ENCODE data around the gene RPA1. TPM values are rescaled to one million over a fixed set of nuclear protein-coding genes. Genes with fewer than 3 reads are reported as not detected.
"Not testable (repeated sequence)": the region's sequence is repeated elsewhere in the genome, so short reads cannot be mapped to it uniquely, and the experiment has no call there.

RPA1 gene
- total and polyA plus RNA-seq, 10 of the 15 experiments (the other 5 are each of a cell fraction or from before 2014, with no cell fraction given) = 35.9 to 198 (median 71.2) TPM

- Histone ChIP-seq H3K4me3 (no peak overlapping the region), H3K36me3 (ENCODE audit: control insufficient read depth in 2 of 2, insufficient read depth in 2 of 2, low read length in 1 of 2) (peaks cover 6 to 7% of the 10 kb centered on the region in 2 experiments; a peak in 3 of 4 replicates), H3K27me3 (replicated peaks in 1 of 2; ENCODE audit: control insufficient read depth in 2 of 2, insufficient read depth in 2 of 2, low read length in 1 of 2) (no peaks in the 10 kb centered on the region), H3K4me2 (ENCODE audit: control insufficient read depth, insufficient read depth) (no peak overlapping the region), H3K79me2 (ENCODE audit: control insufficient read depth, insufficient read depth, low read length) (no peaks in the 10 kb centered on the region), H3K27ac (ENCODE audit: control insufficient read depth, insufficient read depth) (no peak overlapping the region), H3K4me1 (ENCODE audit: control insufficient read depth, insufficient read depth, low read length) (no peaks in the 10 kb centered on the region), H3K9ac (ENCODE audit: control insufficient read depth, insufficient read depth, low read length) (no peak overlapping the region), H4K20me1 (ENCODE audit: control insufficient read depth, insufficient read depth) (no peaks in the 10 kb centered on the region), H3K9me3 (replicated peaks; ENCODE audit: control insufficient read depth, insufficient read depth, low read length) (no peaks in the 10 kb centered on the region), H2AFZ (ENCODE audit: control insufficient read depth, low read depth, low read length) (no peak overlapping the region)
- WGBS (ENCODE audit: insufficient coverage, insufficient replicate concordance, low lambda C conversion rate, missing lambda C conversion rate) = 90% methylated on average over 2 of the region's 2 CpGs
- POLR2A ChIA-PET = no interaction called here
- RAD21 ChIA-PET (ENCODE audit: unreplicated experiment) = no interaction called here
- no peak for ATAC-seq
- intact Hi-C loops (cut with micrococcal nuclease; ENCODE audit: unreplicated experiment) (no loop called here), in situ Hi-C loops (cut with MboI) (no loop called here)
- no peak for DNase-seq (ENCODE audit: low read depth, low spot score)
- FAIRE-seq = no peak
- SMC1A ChIA-PET (ENCODE audit: uncharacterized antibody, unreplicated experiment) = interaction anchor here (0.6 kb wide), 1 partner anchor 9 kb away, joined by 3 read pairs; no protein-coding TSS in a partner anchor
- CTCF ChIA-PET = interaction anchor here (0.7 to 1.0 kb wide), 2 partner anchors 15 to 56 kb away, joined by 3 read pairs; no protein-coding TSS in a partner anchor
- no peak for TF ChIP-seq SMC3 (IDR thresholded peaks at IDR 0.05; ENCODE audit: borderline replicate concordance, low read length)
- no peak for TF ChIP-seq BCLAF1 (IDR thresholded peaks at IDR 0.05)
- TF ChIP-seq DPF2 (IDR thresholded peaks at IDR 0.05) = no peak
- no peak for TF ChIP-seq CREM (IDR thresholded peaks at IDR 0.05; ENCODE audit: low read depth)
- no peak for TF ChIP-seq IRF5 (IDR thresholded peaks at IDR 0.05; ENCODE audit: borderline replicate concordance)
- TF ChIP-seq SMARCA5 (IDR thresholded peaks at IDR 0.05) = no peak
- TF ChIP-seq E2F4 (IDR thresholded peaks at IDR 0.05; ENCODE audit: low read depth, low read length) = no peak
- TF ChIP-seq JUND (IDR thresholded peaks at IDR 0.05; ENCODE audit: low read depth, low read length) = no peak
- no peak for TF ChIP-seq NFYA (IDR thresholded peaks at IDR 0.05; ENCODE audit: borderline replicate concordance, low read depth, low read length)
- TF ChIP-seq SMAD1 (IDR thresholded peaks at IDR 0.05; ENCODE audit: low read depth, partially characterized antibody) = no peak
- no peak for TF ChIP-seq FOXK2 (IDR thresholded peaks at IDR 0.05)
- TF ChIP-seq FOXM1 (IDR thresholded peaks at IDR 0.05; ENCODE audit: low read depth, low read length) = no peak
- no peak for TF ChIP-seq YBX1 (IDR thresholded peaks at IDR 0.05)
- no peak for TF ChIP-seq SUPT20H (IDR thresholded peaks at IDR 0.05; ENCODE audit: borderline replicate concordance, control insufficient read depth, low read depth, low read length)
- no TSS peak for BruUV-seq (replicated peaks)
These were observed 21.2 kb upstream of the RPA1 start for GRCh38 chr17:1808644-1809043.

- H3K27me3 ChIP-seq (replicated peaks in 1 of 2; ENCODE audit: control insufficient read depth in 2 of 2, insufficient read depth in 2 of 2, low read length in 1 of 2); H3K9ac ChIP-seq (ENCODE audit: control insufficient read depth, insufficient read depth, low read length); H4K20me1 ChIP-seq (ENCODE audit: control insufficient read depth, insufficient read depth); ATAC-seq; DNase-seq (ENCODE audit: low read depth, low spot score); H3K36me3 ChIP-seq (ENCODE audit: control insufficient read depth in 2 of 2, insufficient read depth in 2 of 2, low read length in 1 of 2); H2AFZ ChIP-seq (ENCODE audit: control insufficient read depth, low read depth, low read length); in situ Hi-C loops (cut with MboI); BruUV-seq (replicated peaks); POLR2A ChIA-PET; H3K4me1 ChIP-seq (ENCODE audit: control insufficient read depth, insufficient read depth, low read length); SMC1A ChIA-PET (ENCODE audit: uncharacterized antibody, unreplicated experiment); H3K4me3 ChIP-seq; H3K27ac ChIP-seq (ENCODE audit: control insufficient read depth, insufficient read depth); H3K79me2 ChIP-seq (ENCODE audit: control insufficient read depth, insufficient read depth, low read length); H3K9me3 ChIP-seq (replicated peaks; ENCODE audit: control insufficient read depth, insufficient read depth, low read length); H3K4me2 ChIP-seq (ENCODE audit: control insufficient read depth, insufficient read depth); intact Hi-C loops (cut with micrococcal nuclease; ENCODE audit: unreplicated experiment); RAD21 ChIA-PET (ENCODE audit: unreplicated experiment); FAIRE-seq: not testable (repeated sequence)
- WGBS (ENCODE audit: insufficient coverage, insufficient replicate concordance, low lambda C conversion rate, missing lambda C conversion rate) = 99% methylated on average over 8 of the region's 8 CpGs
- CTCF ChIA-PET = interaction anchor here (1.2 to 1.5 kb wide), 2 partner anchors 55 to 141 kb away, joined by 3 to 5 read pairs; no protein-coding TSS in a partner anchor
These were observed 20.0 kb upstream of the RPA1 start for GRCh38 chr17:1809815-1810214.
